ENCODE measurements around the gene SAFB2.

SAFB2 gene

DNA sequence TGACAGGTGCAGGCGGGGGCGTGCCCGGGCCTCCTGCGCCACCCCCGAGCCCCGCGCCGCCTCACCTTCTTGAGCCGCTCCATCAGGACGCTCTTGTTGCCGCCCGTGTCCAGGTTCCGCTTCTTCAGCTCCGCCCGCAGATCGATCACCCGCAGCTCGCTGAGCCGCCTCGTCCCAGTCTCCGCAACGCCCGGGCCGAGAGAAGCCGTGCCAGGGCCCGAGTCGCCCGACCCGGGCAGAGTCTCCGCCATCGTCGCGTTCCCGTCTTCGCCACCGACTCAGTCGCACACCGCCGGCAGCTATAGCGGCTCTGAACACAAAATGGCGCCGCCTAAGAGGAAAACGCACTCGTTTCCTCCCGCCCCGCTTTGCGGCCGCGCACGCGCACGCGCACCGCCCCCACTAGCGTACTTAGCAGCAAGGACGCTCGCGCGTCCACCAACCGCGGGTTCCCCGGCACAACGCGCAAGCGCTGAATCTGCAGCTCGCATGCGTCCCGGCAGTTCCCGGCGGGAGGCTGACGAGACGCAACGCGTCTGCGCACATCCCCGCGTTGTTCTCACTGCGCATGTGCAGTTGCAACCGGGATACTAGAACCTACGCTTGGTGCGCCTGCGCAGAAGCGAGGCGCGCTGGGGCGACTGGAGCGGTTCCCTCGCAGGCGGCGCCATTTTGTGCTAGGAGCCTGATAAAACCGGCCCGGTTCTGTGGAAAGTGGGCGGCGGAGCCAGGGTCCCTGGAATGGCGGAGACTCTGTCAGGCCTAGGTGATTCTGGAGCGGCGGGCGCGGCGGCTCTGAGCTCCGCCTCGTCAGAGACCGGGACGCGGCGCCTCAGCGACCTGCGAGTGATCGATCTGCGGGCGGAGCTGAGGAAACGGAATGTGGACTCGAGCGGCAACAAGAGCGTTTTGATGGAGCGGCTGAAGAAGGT lies at the start of gene SAFB2, which contains the start of gene SAFB:
TSS of gene SAFB2 (minus strand) at position 312 of the 932 bp plus-strand sequence. CDS start at position 251, 61 bp downstream.
TSS of gene SAFB (plus strand) at position 619 of the 932 bp plus-strand sequence. CDS start at position 742, 123 bp downstream.
- Histone ChIP-seq H3K36me3 (ENCODE audit: control insufficient read depth in 1 of 2, insufficient read depth in 2 of 2, low read length in 2 of 2) (peaks cover 19 to 59% of the 10 kb centered on the region in 2 donors), H3K9ac (ENCODE audit: low read depth in 1 of 2, low read length in 2 of 2) (peak within 1 kb of the TSS; percentile 98 to 100), H3K27ac (ENCODE audit: low read depth, low read length) (peak within 1 kb of the TSS; percentile 91), H3K9me3 (ENCODE audit: control insufficient read depth in 1 of 2, low read length in 2 of 2) (no peaks in the 10 kb centered on the region), H3K4me3 (ENCODE audit: low read depth in 1 of 2, low read length in 2 of 2) (peak within 1 kb of the TSS; percentile 98), H3K27me3 (ENCODE audit: control insufficient read depth in 1 of 2, insufficient read depth in 2 of 2, low read length in 2 of 2) (no peaks in the 10 kb centered on the region), H3K4me1 (ENCODE audit: control insufficient read depth in 1 of 2, insufficient read depth in 2 of 2, low read length in 2 of 2) (peaks cover 51 to 55% of the 10 kb centered on the region in 2 donors)

- H3K9me3 ChIP-seq (ENCODE audit: control insufficient read depth in 1 of 2, low read length in 2 of 2): no peaks in the 10 kb centered on the region
- H3K4me3 ChIP-seq (ENCODE audit: low read depth in 1 of 2, low read length in 2 of 2): no peak overlapping the region
- peaks cover 0 to 7% of the 10 kb centered on the region in 2 donors for H3K4me1 ChIP-seq (ENCODE audit: control insufficient read depth in 1 of 2, insufficient read depth in 2 of 2, low read length in 2 of 2)
- H3K27me3 ChIP-seq (ENCODE audit: control insufficient read depth in 1 of 2, insufficient read depth in 2 of 2, low read length in 2 of 2): no peaks in the 10 kb centered on the region
- peaks cover 19 to 39% of the 10 kb centered on the region in 2 donors for H3K36me3 ChIP-seq (ENCODE audit: control insufficient read depth in 1 of 2, insufficient read depth in 2 of 2, low read length in 2 of 2)
- no peak overlapping the region for H3K9ac ChIP-seq (ENCODE audit: low read depth in 1 of 2, low read length in 2 of 2)
- H3K27ac ChIP-seq (ENCODE audit: low read depth, low read length): no peak overlapping the region
Measured at GRCh38 chr19:5671600-5671999, 49.0 kb upstream of the SAFB2 start.

DNA sequence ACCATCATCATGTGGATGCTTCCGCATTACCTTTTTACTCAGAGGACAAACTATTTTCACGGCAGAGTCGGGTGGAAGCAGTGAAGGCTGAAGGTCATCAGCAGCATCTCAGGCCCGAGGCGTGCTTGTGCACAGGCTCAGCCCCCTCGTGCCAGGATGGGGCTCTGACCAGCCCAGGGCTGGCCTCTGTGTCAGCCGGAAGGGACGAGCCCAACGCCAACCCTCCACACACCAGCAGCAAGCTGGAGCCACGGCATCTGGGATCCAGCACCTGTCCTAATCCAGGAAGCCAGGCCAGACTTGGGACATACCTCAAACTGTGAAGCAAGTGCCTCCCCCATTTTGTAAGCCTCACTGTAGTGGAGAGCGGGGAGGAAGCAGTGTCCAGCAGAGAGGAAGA lies 46.6 kb upstream of the SAFB2 start:
- Histone ChIP-seq H3K9ac (ENCODE audit: low read depth in 1 of 2, low read length in 2 of 2) (no peak overlapping the region), H3K36me3 (ENCODE audit: control insufficient read depth in 1 of 2, insufficient read depth in 2 of 2, low read length in 2 of 2) (peaks cover 40 to 63% of the 10 kb centered on the region in 2 donors), H3K4me1 (ENCODE audit: control insufficient read depth in 1 of 2, insufficient read depth in 2 of 2, low read length in 2 of 2) (no peaks in the 10 kb centered on the region), H3K4me3 (ENCODE audit: low read depth in 1 of 2, low read length in 2 of 2) (no peak overlapping the region), H3K9me3 (ENCODE audit: control insufficient read depth in 1 of 2, low read length in 2 of 2) (no peaks in the 10 kb centered on the region), H3K27me3 (ENCODE audit: control insufficient read depth in 1 of 2, insufficient read depth in 2 of 2, low read length in 2 of 2) (no peaks in the 10 kb centered on the region), H3K27ac (ENCODE audit: low read depth, low read length) (no peak overlapping the region)

- no peaks in the 10 kb centered on the region for H3K4me1 ChIP-seq (ENCODE audit: control insufficient read depth in 1 of 2, insufficient read depth in 2 of 2, low read length in 2 of 2)
- H3K4me3 ChIP-seq (ENCODE audit: low read depth in 1 of 2, low read length in 2 of 2): no peak overlapping the region
- H3K9ac ChIP-seq (ENCODE audit: low read depth in 1 of 2, low read length in 2 of 2): no peak overlapping the region
- no peaks in the 10 kb centered on the region for H3K27me3 ChIP-seq (ENCODE audit: control insufficient read depth in 1 of 2, insufficient read depth in 2 of 2, low read length in 2 of 2)
- no peak overlapping the region for H3K27ac ChIP-seq (ENCODE audit: low read depth, low read length)
- H3K36me3 ChIP-seq (ENCODE audit: control insufficient read depth in 1 of 2, insufficient read depth in 2 of 2, low read length in 2 of 2): peaks cover 52 to 74% of the 10 kb centered on the region in 2 donors
- no peaks in the 10 kb centered on the region for H3K9me3 ChIP-seq (ENCODE audit: control insufficient read depth in 1 of 2, low read length in 2 of 2)
Measured at GRCh38 chr19:5667751-5668271, 45.2 kb upstream of the SAFB2 start.

DNA sequence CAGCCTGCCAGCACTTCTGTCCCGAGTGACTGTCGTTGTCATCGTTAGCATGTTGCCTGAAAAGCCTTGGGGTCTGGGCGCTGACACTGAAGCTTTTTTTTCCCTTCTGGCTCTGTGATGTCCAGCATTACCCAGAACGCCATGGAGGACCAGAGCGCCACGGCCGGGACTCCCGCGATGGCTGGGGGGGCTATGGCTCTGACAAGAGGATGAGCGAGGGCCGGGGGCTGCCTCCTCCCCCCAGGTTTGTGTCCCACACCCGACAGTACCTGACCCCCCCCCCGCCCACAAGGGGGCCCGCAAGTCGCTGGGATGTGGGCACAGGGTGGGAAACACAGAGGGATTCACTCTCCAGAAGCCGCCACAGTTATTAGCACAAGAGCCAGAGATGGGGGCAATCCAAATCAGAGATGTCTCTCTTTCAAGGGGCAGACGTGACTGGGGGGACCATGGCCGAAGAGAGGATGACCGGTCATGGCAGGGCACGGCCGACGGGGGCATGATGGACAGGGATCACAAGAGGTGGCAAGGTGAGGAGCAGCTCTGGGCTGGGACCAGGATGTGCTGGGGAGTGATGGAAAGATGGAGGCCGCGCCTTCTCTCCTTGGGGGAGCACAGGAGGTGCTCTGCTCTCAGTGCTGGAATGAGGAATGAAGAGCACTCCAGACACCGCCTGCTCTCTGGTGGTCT lies 44.5 kb upstream of the SAFB2 start:
- H3K36me3 ChIP-seq (ENCODE audit: control insufficient read depth in 1 of 2, insufficient read depth in 2 of 2, low read length in 2 of 2): peaks cover 52 to 81% of the 10 kb centered on the region in 2 donors
- no peaks in the 10 kb centered on the region for H3K9me3 ChIP-seq (ENCODE audit: control insufficient read depth in 1 of 2, low read length in 2 of 2)
- H3K9ac ChIP-seq (ENCODE audit: low read depth in 1 of 2, low read length in 2 of 2): no peak overlapping the region
- no peak overlapping the region for H3K27ac ChIP-seq (ENCODE audit: low read depth, low read length)
- H3K4me1 ChIP-seq (ENCODE audit: control insufficient read depth in 1 of 2, insufficient read depth in 2 of 2, low read length in 2 of 2): no peaks in the 10 kb centered on the region
- no peak overlapping the region for H3K4me3 ChIP-seq (ENCODE audit: low read depth in 1 of 2, low read length in 2 of 2)
- no peaks in the 10 kb centered on the region for H3K27me3 ChIP-seq (ENCODE audit: control insufficient read depth in 1 of 2, insufficient read depth in 2 of 2, low read length in 2 of 2)

GRCh38 chr19:5665781-5666513 lies 43.4 kb upstream of the SAFB2 start:
- Histone ChIP-seq H3K27me3 (ENCODE audit: control insufficient read depth in 1 of 2, insufficient read depth in 2 of 2, low read length in 2 of 2) (no peaks in the 10 kb centered on the region), H3K36me3 (ENCODE audit: control insufficient read depth in 1 of 2, insufficient read depth in 2 of 2, low read length in 2 of 2) (peaks cover 58 to 84% of the 10 kb centered on the region in 2 donors), H3K4me3 (ENCODE audit: low read depth in 1 of 2, low read length in 2 of 2) (no peak overlapping the region), H3K27ac (ENCODE audit: low read depth, low read length) (no peak overlapping the region), H3K9me3 (ENCODE audit: control insufficient read depth in 1 of 2, low read length in 2 of 2) (no peaks in the 10 kb centered on the region), H3K9ac (ENCODE audit: low read depth in 1 of 2, low read length in 2 of 2) (no peak overlapping the region), H3K4me1 (ENCODE audit: control insufficient read depth in 1 of 2, insufficient read depth in 2 of 2, low read length in 2 of 2) (no peaks in the 10 kb centered on the region)

DNA sequence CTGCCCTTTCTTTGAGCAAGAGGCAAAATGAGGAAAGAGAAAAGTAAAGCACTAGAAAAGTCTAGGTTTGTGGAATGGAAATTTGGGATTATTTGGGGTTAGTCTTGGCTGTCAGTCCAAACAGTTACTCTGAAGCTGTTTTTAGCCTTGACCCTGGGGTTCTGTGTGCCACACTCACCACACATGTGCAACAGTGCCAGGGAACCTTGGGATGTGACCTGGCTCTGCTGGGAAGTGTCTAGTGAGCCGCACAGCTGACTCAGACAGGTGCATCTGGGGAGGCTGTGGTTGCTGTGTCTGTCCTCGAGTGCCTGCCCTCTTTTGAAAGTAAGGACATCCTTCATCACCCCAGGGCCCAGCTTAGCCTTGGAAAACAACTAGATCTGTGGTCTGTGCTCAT lies 41.9 kb upstream of the SAFB2 start:
- Histone ChIP-seq H3K9ac (ENCODE audit: low read depth in 1 of 2, low read length in 2 of 2) (no peak overlapping the region), H3K27me3 (ENCODE audit: control insufficient read depth in 1 of 2, insufficient read depth in 2 of 2, low read length in 2 of 2) (no peaks in the 10 kb centered on the region), H3K36me3 (ENCODE audit: control insufficient read depth in 1 of 2, insufficient read depth in 2 of 2, low read length in 2 of 2) (peaks cover 57 to 94% of the 10 kb centered on the region in 2 donors), H3K9me3 (ENCODE audit: control insufficient read depth in 1 of 2, low read length in 2 of 2) (no peaks in the 10 kb centered on the region), H3K4me3 (ENCODE audit: low read depth in 1 of 2, low read length in 2 of 2) (no peak overlapping the region), H3K27ac (ENCODE audit: low read depth, low read length) (no peak overlapping the region), H3K4me1 (ENCODE audit: control insufficient read depth in 1 of 2, insufficient read depth in 2 of 2, low read length in 2 of 2) (no peaks in the 10 kb centered on the region)

- Histone ChIP-seq H3K27me3 (ENCODE audit: control insufficient read depth in 1 of 2, insufficient read depth in 2 of 2, low read length in 2 of 2) (no peaks in the 10 kb centered on the region), H3K36me3 (ENCODE audit: control insufficient read depth in 1 of 2, insufficient read depth in 2 of 2, low read length in 2 of 2) (peaks cover 52 to 92% of the 10 kb centered on the region in 2 donors), H3K4me1 (ENCODE audit: control insufficient read depth in 1 of 2, insufficient read depth in 2 of 2, low read length in 2 of 2) (no peaks in the 10 kb centered on the region), H3K9me3 (ENCODE audit: control insufficient read depth in 1 of 2, low read length in 2 of 2) (no peaks in the 10 kb centered on the region), H3K9ac (ENCODE audit: low read depth in 1 of 2, low read length in 2 of 2) (no peak overlapping the region), H3K27ac (ENCODE audit: low read depth, low read length) (no peak overlapping the region), H3K4me3 (ENCODE audit: low read depth in 1 of 2, low read length in 2 of 2) (no peak overlapping the region)
Measured at GRCh38 chr19:5663904-5664303, 41.3 kb upstream of the SAFB2 start.

DNA sequence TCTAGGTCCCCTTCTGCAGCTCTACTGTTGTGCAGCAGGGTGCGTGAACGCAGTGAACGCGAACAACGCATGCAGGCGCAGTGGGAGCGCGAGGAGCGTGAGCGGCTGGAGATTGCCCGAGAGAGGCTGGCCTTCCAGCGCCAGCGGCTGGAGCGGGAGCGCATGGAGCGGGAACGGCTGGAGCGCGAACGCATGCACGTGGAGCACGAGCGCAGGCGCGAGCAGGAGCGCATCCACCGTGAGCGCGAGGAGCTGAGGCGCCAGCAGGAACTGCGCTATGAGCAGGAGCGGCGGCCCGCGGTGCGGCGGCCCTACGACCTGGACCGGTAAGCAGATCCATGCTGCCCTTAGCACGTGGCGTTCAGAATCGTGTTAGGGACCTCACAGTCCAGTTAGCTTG lies 38.9 kb upstream of the SAFB2 start:
- no peak overlapping the region for H3K9ac ChIP-seq (ENCODE audit: low read depth in 1 of 2, low read length in 2 of 2)
- H3K4me1 ChIP-seq (ENCODE audit: control insufficient read depth in 1 of 2, insufficient read depth in 2 of 2, low read length in 2 of 2): no peaks in the 10 kb centered on the region
- H3K9me3 ChIP-seq (ENCODE audit: control insufficient read depth in 1 of 2, low read length in 2 of 2): no peaks in the 10 kb centered on the region
- H3K36me3 ChIP-seq (ENCODE audit: control insufficient read depth in 1 of 2, insufficient read depth in 2 of 2, low read length in 2 of 2): peaks cover 48 to 92% of the 10 kb centered on the region in 2 donors
- H3K27me3 ChIP-seq (ENCODE audit: control insufficient read depth in 1 of 2, insufficient read depth in 2 of 2, low read length in 2 of 2): no peaks in the 10 kb centered on the region
- H3K27ac ChIP-seq (ENCODE audit: low read depth, low read length): no peak overlapping the region
- H3K4me3 ChIP-seq (ENCODE audit: low read depth in 1 of 2, low read length in 2 of 2): no peak overlapping the region
